ENCODE results near the gene ATP2A2. TPM values are rescaled to one million over a fixed set of nuclear protein-coding genes. Genes with fewer than 3 reads are reported as not detected.

Gene ATP2A2
- total RNA-seq, 1 experiment from 2014 or later, result 154 TPM

DNA sequence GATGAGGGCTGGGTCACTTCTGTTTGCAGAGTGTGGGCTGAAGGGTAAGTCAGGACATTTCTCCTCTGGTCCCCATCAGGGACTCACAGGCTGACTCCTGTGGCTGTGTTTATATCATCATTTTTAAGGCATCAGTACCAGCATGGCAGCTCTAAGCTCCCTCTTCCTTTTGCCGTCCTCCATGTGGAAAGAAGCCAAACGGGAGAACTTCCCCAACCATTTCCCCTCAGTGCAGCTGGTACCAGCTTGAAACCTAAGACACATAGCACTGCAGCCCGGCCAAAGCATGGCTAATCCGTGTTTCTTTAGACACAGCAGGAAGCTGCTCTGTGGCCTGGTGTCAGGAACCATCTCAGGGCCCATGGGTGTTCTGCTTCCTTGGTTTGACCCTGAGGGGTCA, 31.9 kb upstream of the ATP2A2 start:
- DNase-seq, result no peak
- Histone ChIP-seq H3K79me2 (ENCODE audit: low read depth) (no peaks in the 10 kb centered on the region), H4K20me1 (ENCODE audit: insufficient read depth) (no peaks in the 10 kb centered on the region), H3K27ac (peak overlapping the region; percentile 95), H3K27me3 (ENCODE audit: insufficient read depth, low read depth) (no peaks in the 10 kb centered on the region), H3K9me3 (ENCODE audit: insufficient read depth, low read depth) (no peaks in the 10 kb centered on the region), H2AFZ (no peak overlapping the region), H3K36me3 (ENCODE audit: low read depth) (no peaks in the 10 kb centered on the region), H3K4me2 (peak overlapping the region; percentile 78; the same call in 1 of the 2 replicates), H3F3A (ENCODE audit: insufficient read depth, low read depth) (peaks cover 42% of the 10 kb centered on the region), H3K4me3 (no peak overlapping the region), H3K4me1 (replicated peaks; ENCODE audit: insufficient read depth) (peaks cover 53% of the 10 kb centered on the region), H3K9me2 (ENCODE audit: insufficient read depth) (no peaks in the 10 kb centered on the region)
- POLR2A ChIA-PET (ENCODE audit: unreplicated experiment), result interaction anchor here (0.7 kb wide), 1 partner anchor 786 kb away, joined by 5 read pairs; no protein-coding TSS in a partner anchor
- no TSS peak for BruUV-seq (replicated peaks)
- CTCF ChIA-PET, result no interaction called here
- intact Hi-C loops (cut with micrococcal nuclease; ENCODE audit: unreplicated experiment), result loop anchor here (2.0 kb wide), 1 partner anchor 20 kb away; no protein-coding TSS in a partner anchor
- TF ChIP-seq EZH2 (IDR thresholded peaks at IDR 0.05; ENCODE audit: low read depth), result no peak
- TF ChIP-seq, protein P1, sequence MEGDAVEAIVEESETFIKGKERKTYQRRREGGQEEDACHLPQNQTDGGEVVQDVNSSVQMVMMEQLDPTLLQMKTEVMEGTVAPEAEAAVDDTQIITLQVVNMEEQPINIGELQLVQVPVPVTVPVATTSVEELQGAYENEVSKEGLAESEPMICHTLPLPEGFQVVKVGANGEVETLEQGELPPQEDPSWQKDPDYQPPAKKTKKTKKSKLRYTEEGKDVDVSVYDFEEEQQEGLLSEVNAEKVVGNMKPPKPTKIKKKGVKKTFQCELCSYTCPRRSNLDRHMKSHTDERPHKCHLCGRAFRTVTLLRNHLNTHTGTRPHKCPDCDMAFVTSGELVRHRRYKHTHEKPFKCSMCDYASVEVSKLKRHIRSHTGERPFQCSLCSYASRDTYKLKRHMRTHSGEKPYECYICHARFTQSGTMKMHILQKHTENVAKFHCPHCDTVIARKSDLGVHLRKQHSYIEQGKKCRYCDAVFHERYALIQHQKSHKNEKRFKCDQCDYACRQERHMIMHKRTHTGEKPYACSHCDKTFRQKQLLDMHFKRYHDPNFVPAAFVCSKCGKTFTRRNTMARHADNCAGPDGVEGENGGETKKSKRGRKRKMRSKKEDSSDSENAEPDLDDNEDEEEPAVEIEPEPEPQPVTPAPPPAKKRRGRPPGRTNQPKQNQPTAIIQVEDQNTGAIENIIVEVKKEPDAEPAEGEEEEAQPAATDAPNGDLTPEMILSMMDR (conservative IDR thresholded peaks at IDR 0.05), result no peak

DNA sequence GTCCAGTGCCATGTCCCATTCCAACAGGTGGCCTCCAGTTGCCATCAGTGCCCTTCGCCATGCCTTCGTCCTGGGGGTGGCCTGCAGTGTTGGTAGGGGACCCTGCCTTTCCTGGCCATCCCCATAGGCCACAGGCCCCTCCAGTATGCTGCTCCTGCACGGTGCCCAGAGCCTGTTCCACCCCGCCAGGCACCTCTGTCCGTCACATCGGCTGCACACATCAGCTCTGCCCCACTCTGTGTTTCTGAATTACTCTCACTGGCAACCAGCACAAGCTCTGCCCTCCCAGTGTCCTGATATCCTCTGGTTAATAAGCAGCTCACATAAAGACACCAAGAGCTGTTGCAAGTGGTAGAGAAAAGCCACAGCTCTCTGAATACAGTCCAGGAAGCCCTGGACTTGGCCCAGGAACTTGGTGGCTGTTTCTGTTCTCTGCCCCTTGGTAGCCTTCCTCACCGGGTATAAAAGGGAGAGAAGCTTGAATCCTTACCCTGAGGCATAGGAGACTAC, 31.3 kb upstream of the ATP2A2 start:
- intact Hi-C loops (cut with micrococcal nuclease; ENCODE audit: unreplicated experiment), result loop anchor here (2.0 kb wide), 1 partner anchor 19 kb away; no protein-coding TSS in a partner anchor
- Histone ChIP-seq H3K4me1 (replicated peaks; ENCODE audit: insufficient read depth) (peaks cover 54% of the 10 kb centered on the region), H3K27me3 (ENCODE audit: insufficient read depth, low read depth) (no peaks in the 10 kb centered on the region), H3K9me3 (ENCODE audit: insufficient read depth, low read depth) (no peaks in the 10 kb centered on the region), H3K36me3 (ENCODE audit: low read depth) (no peaks in the 10 kb centered on the region), H3F3A (ENCODE audit: insufficient read depth, low read depth) (peaks cover 42% of the 10 kb centered on the region), H3K79me2 (ENCODE audit: low read depth) (no peaks in the 10 kb centered on the region), H3K4me3 (no peak overlapping the region), H3K9me2 (ENCODE audit: insufficient read depth) (no peaks in the 10 kb centered on the region), H3K4me2 (no peak overlapping the region), H2AFZ (no peak overlapping the region), H4K20me1 (ENCODE audit: insufficient read depth) (no peaks in the 10 kb centered on the region), H3K27ac (no peak overlapping the region)
- no peak for DNase-seq
- BruUV-seq (replicated peaks), result no TSS peak
- ChIA-PET CTCF (no interaction called here), POLR2A (ENCODE audit: unreplicated experiment) (interaction anchor here (0.6 kb wide), 1 partner anchor 30 kb away, joined by 6 read pairs; no protein-coding TSS in a partner anchor)
- TF ChIP-seq, protein P1 (conservative IDR thresholded peaks at IDR 0.05), result no peak
- no peak for TF ChIP-seq EZH2 (IDR thresholded peaks at IDR 0.05; ENCODE audit: low read depth)

GRCh38 chr12:110251381-110251780, 29.7 kb upstream of the ATP2A2 start:
- H3K36me3 ChIP-seq (ENCODE audit: low read depth), result no peaks in the 10 kb centered on the region
- H3K79me2 ChIP-seq (ENCODE audit: low read depth), result no peaks in the 10 kb centered on the region
- H4K20me1 ChIP-seq (ENCODE audit: insufficient read depth), result no peaks in the 10 kb centered on the region
- ChIA-PET CTCF (interaction anchor here (0.7 kb wide), 1 partner anchor 18 kb away, joined by 3 read pairs; no protein-coding TSS in a partner anchor), POLR2A (ENCODE audit: unreplicated experiment) (no interaction called here)
- H2AFZ ChIP-seq, result no peak overlapping the region
- H3F3A ChIP-seq (ENCODE audit: insufficient read depth, low read depth), result peaks cover 36% of the 10 kb centered on the region
- no peak overlapping the region for H3K4me2 ChIP-seq
- intact Hi-C loops (cut with micrococcal nuclease; ENCODE audit: unreplicated experiment), result no loop called here
- H3K4me3 ChIP-seq, result no peak overlapping the region
- no peak for TF ChIP-seq EZH2 (IDR thresholded peaks at IDR 0.05; ENCODE audit: low read depth)
- TF ChIP-seq, protein P1 (conservative IDR thresholded peaks at IDR 0.05), result no peak
- no peaks in the 10 kb centered on the region for H3K9me3 ChIP-seq (ENCODE audit: insufficient read depth, low read depth)
- no peaks in the 10 kb centered on the region for H3K27me3 ChIP-seq (ENCODE audit: insufficient read depth, low read depth)
- DNase-seq, result no peak
- no peaks in the 10 kb centered on the region for H3K9me2 ChIP-seq (ENCODE audit: insufficient read depth)
- no TSS peak for BruUV-seq (replicated peaks)
- no peak overlapping the region for H3K27ac ChIP-seq
- H3K4me1 ChIP-seq (replicated peaks; ENCODE audit: insufficient read depth), result peaks cover 41% of the 10 kb centered on the region

Measured in PC-9 (cell line).